ENCODE data around the gene PCLAF.

The PCLAF gene

GRCh38 chr15:64315216-64315615 lies 66.0 kb downstream of the PCLAF start:
- DNase-seq (ENCODE audit: low read depth), result no peak

GRCh38 chr15:64314456-64314855 lies 66.8 kb downstream of the PCLAF start:
- DNase-seq (ENCODE audit: low read depth), result no peak

All from activated T-helper 1 cell treated with Interleukin-2 at 50 U/mL for 16 hours (primary cell).